Mesothelial cell of epicardium (in vitro differentiated cells): ENCODE results near the gene RIMBP2. TPM values are rescaled to one million over a fixed set of nuclear protein-coding genes. Genes with fewer than 3 reads are reported as not detected.

Experiments
- DNase-seq, 2 experiments: peaks; one replicate each; pipeline ENCODE4 v3.0.0; 2021; ENCODE audit warnings: low spot score in 2 of 2; ENCODE audit not compliant: unreplicated experiment in 2 of 2
- H3K27ac Mint-ChIP-seq: 2 replicates; pipeline ENCODE4 v1.8.0; 2021; ENCODE audit warnings: mixed read lengths
- H3K27me3 Mint-ChIP-seq: 2 replicates; pipeline ENCODE4 v1.8.0; 2021; ENCODE audit warnings: low read depth, mixed read lengths
- H3K36me3 Mint-ChIP-seq: 2 replicates; pipeline ENCODE4 v1.8.0; 2021; ENCODE audit warnings: mixed read lengths
- H3K4me1 Mint-ChIP-seq: 2 replicates; pipeline ENCODE4 v1.8.0; 2021; ENCODE audit warnings: mixed read lengths
- H3K4me3 Mint-ChIP-seq: 2 replicates; pipeline ENCODE4 v1.8.0; 2021; ENCODE audit warnings: mild to moderate bottlenecking, moderate library complexity, mixed read lengths
- H3K9me3 Mint-ChIP-seq: 2 replicates; pipeline ENCODE4 v1.8.0; 2021; ENCODE audit warnings: mixed read lengths
- total RNA-seq: library from RNA; stranded (reverse); gene quantifications from 3 replicates; pipeline ENCODE4 v1.2.1, GENCODE V29; 2021
- TF ChIP-seq, protein P1 (sequence below): fragments of 200-600 bp; sonication (generic); IDR thresholded peaks from one replicate; pipeline ENCODE4 v1.5.0; 2021; ENCODE audit warnings: antibody characterized with exemption; ENCODE audit not compliant: unreplicated experiment

The RIMBP2 gene
- total RNA-seq, 1 donor from 2014 or later: 8.6 TPM

DNA sequence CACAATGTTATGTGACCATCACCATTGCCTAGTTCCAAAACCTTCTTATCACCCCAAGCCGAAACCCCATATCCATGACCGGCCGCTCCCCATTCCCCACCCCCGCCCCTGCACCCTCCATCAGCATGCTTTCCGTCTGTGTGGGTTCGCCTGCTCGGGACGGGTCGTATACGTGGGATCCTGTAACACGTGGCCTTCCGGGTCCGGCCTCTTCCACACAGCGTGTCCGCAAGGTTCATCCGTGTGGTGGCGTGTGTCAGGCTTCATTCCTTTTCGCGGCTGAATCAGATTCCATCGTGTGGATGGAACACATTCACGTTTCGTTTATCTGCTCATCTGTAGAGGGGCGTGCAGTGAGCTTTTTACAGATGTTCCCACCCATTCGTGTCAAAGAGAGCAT lies 41.4 kb downstream of the RIMBP2 start:
- no peak for DNase-seq
- H3K4me1 Mint-ChIP-seq: no peaks in the 10 kb centered on the region
- no peak overlapping the region for H3K4me3 Mint-ChIP-seq
- H3K9me3 Mint-ChIP-seq: no peaks in the 10 kb centered on the region
- TF ChIP-seq, protein P1, sequence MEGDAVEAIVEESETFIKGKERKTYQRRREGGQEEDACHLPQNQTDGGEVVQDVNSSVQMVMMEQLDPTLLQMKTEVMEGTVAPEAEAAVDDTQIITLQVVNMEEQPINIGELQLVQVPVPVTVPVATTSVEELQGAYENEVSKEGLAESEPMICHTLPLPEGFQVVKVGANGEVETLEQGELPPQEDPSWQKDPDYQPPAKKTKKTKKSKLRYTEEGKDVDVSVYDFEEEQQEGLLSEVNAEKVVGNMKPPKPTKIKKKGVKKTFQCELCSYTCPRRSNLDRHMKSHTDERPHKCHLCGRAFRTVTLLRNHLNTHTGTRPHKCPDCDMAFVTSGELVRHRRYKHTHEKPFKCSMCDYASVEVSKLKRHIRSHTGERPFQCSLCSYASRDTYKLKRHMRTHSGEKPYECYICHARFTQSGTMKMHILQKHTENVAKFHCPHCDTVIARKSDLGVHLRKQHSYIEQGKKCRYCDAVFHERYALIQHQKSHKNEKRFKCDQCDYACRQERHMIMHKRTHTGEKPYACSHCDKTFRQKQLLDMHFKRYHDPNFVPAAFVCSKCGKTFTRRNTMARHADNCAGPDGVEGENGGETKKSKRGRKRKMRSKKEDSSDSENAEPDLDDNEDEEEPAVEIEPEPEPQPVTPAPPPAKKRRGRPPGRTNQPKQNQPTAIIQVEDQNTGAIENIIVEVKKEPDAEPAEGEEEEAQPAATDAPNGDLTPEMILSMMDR: no peak
- no peak overlapping the region for H3K27ac Mint-ChIP-seq
- H3K27me3 Mint-ChIP-seq: no peaks in the 10 kb centered on the region
- peaks cover 2% of the 10 kb centered on the region for H3K36me3 Mint-ChIP-seq

DNA sequence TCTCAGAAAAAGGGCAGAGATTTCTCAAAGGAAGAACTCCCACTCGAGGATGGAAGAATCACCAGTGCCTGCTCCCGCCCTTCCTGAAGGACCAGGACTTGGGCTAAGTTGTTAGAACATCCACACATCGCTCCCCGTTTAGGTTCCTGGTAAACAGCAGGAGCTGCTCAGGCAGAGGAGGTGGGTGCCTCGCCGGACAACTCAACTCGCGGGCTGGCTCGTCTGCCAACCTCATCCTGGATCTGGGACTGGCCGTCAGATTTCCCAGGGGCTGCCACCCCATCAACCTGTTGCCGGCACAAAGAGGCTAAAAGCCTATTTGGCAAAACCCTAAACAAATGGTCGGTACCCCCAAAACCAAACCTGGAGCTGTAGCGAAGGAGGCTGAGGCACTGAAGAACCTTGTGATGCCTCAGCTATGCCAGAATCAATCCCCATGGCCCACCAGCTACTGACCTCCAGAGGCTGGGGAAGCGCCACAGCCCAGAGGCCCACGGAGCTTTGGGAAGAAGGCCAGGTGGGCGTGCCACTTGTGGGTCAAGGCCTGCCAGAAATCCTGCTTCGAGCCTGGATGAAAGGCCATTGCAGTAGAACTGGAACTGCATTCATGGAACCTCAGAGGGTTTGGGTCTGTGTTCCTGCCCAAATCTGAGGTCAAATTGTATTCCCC lies 42.9 kb downstream of the RIMBP2 start:
- Mint-ChIP-seq H3K27me3 (no peaks in the 10 kb centered on the region), H3K36me3 (peaks cover 2% of the 10 kb centered on the region), H3K4me3 (no peak overlapping the region), H3K9me3 (no peaks in the 10 kb centered on the region), H3K4me1 (no peaks in the 10 kb centered on the region), H3K27ac (no peak overlapping the region)
- no peak for DNase-seq
- TF ChIP-seq, protein P1: no peak

DNA sequence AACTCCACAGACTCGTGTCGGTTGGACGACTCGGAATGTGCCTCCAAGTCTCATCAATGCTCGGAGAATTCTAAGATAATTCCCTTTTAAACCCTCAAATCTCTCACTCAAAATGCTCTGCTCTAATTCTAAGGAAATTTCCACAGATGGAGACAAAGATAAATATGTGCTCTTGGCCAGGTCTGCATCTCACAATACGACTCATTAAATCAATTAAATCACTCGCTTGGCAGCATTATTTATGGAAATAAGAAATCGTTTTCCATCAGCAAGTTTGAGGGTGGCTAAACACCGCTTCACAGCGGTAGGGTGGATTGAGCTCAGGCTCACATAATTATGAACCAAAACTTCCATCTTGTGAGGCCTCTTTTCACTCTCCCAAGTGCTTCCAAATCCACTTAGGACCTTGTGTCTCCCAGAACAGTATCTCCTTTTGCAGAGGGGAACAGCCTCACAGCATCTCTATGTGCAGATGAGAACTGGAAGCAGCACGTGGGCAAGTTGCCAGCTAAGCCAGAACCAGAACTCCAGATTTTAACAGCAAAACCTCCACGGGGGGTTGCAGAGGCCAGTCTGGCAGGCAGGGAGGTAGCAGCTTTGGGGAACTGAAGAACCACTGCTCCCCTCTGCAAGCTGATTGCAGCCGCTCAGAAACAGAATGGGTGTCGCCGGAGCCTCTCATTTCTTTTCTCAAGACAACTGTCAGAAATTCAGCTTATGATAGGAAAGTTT lies 43.8 kb downstream of the RIMBP2 start:
- H3K4me3 Mint-ChIP-seq: no peak overlapping the region
- no peak for DNase-seq
- TF ChIP-seq, protein P1: no peak
- H3K4me1 Mint-ChIP-seq: no peaks in the 10 kb centered on the region
- H3K9me3 Mint-ChIP-seq: peaks cover 2% of the 10 kb centered on the region
- peaks cover 2% of the 10 kb centered on the region for H3K36me3 Mint-ChIP-seq
- H3K27ac Mint-ChIP-seq: no peak overlapping the region
- no peaks in the 10 kb centered on the region for H3K27me3 Mint-ChIP-seq

DNA sequence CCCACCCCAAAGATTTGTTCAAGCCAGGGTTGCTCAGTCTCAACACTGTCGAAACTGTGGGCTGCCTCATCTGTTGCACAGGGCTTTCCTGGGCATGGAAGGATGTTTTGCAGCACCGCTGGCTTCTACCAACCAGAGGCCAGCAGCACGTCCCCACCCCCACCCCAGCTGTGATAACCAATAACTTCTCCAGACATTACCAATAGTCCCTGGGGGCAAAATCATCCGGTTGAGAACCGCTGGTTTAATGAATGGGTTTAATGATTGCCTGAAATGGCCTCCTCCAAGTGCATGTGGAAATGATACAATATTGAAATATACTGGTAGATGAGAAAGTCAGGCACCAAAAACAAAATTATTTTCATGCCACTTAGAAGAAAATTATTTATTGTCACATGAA lies 44.5 kb downstream of the RIMBP2 start:
- no peak for DNase-seq
- Mint-ChIP-seq H3K9me3 (peaks cover 4% of the 10 kb centered on the region), H3K27ac (no peak overlapping the region), H3K4me1 (no peaks in the 10 kb centered on the region), H3K4me3 (no peak overlapping the region), H3K27me3 (no peaks in the 10 kb centered on the region), H3K36me3 (no peaks in the 10 kb centered on the region)
- TF ChIP-seq, protein P1: no peak

DNA sequence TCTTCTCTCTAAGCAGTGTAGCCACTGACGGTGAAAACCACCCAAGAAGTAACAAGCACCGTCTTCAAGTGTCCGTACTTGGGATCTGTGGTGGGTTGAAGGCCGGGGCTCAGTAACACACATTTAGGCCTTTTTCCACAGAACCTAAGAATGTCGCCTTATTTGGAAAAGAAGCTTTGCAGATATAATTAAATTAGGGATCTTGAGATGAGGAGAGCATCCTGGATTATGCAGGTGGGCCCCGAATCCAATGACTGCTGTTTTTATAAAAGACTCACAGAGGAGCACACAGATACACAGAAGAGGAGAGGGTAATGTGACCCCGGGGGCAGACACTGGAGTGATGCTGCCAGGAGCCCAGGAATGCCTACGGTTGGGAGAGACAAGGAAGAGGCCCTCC lies 46.3 kb downstream of the RIMBP2 start:
- no peaks in the 10 kb centered on the region for H3K36me3 Mint-ChIP-seq
- no peaks in the 10 kb centered on the region for H3K4me1 Mint-ChIP-seq
- H3K4me3 Mint-ChIP-seq: no peak overlapping the region
- H3K27me3 Mint-ChIP-seq: no peaks in the 10 kb centered on the region
- H3K27ac Mint-ChIP-seq: no peak overlapping the region
- no peak for DNase-seq
- TF ChIP-seq, protein P1: no peak
- H3K9me3 Mint-ChIP-seq: peaks cover 4% of the 10 kb centered on the region
